ENCODE measurements around the gene EME1. TPM values are rescaled to one million over a fixed set of nuclear protein-coding genes. Genes with fewer than 3 reads are reported as not detected.

EME1 gene
- total RNA-seq, 1 donor = 0.52 TPM

Other genes starting within 250 kb of the EME1 start
- 0.63 TPM for gene SAMD14, start 243.1 kb upstream of the EME1 start, total RNA-seq
- gene PPP1R9B, start 222.6 kb upstream of the EME1 start, total RNA-seq = 53.0 TPM
- gene SGCA, start 207.2 kb upstream of the EME1 start, total RNA-seq = not detected
- 2.9 TPM for gene COL1A1, start 171.6 kb upstream of the EME1 start, total RNA-seq
- gene TMEM92, start 98.8 kb upstream of the EME1 start, total RNA-seq = not detected
- gene XYLT2, start 27.1 kb upstream of the EME1 start, total RNA-seq = 6.8 TPM
- gene MRPL27, start within 50 bp of the EME1 start, total RNA-seq = 17.1 TPM
- gene LRRC59, start 24.3 kb downstream of the EME1 start, total RNA-seq = 59.2 TPM
- gene ACSF2, start 53.0 kb downstream of the EME1 start, total RNA-seq = 5.6 TPM
- gene CHAD, start 95.7 kb downstream of the EME1 start, total RNA-seq = not detected
- 19.5 TPM for gene RSAD1, start 105.6 kb downstream of the EME1 start, total RNA-seq
- gene MYCBPAP, start 135.2 kb downstream of the EME1 start, total RNA-seq = 0.73 TPM
- gene EPN3, start 159.5 kb downstream of the EME1 start, total RNA-seq = not detected
- gene SPATA20, start 173.9 kb downstream of the EME1 start, total RNA-seq = 18.9 TPM
- gene CACNA1G, start 187.5 kb downstream of the EME1 start, total RNA-seq = under 0.01 TPM